MM.1S (cell line): ENCODE data around the gene RNF227.

Experiments used
- DNase-seq: peaks from one replicate; pipeline ENCODE4 v3.0.0-alpha.2; 2015
- H2AFZ ChIP-seq: fragments of 300-600 bp; sonication (generic); 2 replicates; pipeline ENCODE4 v1.6.0; 2016; ENCODE audit warnings: antibody characterized with exemption, low read length
- H3F3A ChIP-seq: fragments of 300-600 bp; sonication (generic); 2 replicates; pipeline ENCODE4 v1.6.1; 2016; ENCODE audit warnings: mild to moderate bottlenecking, antibody characterized with exemption, low read length, moderate library complexity, mixed read lengths; ENCODE audit not compliant: insufficient read depth
- H3K27ac ChIP-seq: fragments of 300-600 bp; sonication (generic); 2 replicates; pipeline ENCODE4 v1.5.1; 2016; ENCODE audit warnings: mild to moderate bottlenecking, low read length
- H3K27me3 ChIP-seq: fragments of 300-600 bp; sonication (generic); replicated peaks from 2 replicates; pipeline ENCODE4 v1.6.0; 2016; ENCODE audit warnings: low read length; ENCODE audit not compliant: insufficient read depth
- H3K36me3 ChIP-seq: fragments of 300-600 bp; sonication (generic); replicated peaks from 2 replicates; pipeline ENCODE4 v1.6.1; 2016; ENCODE audit warnings: mild to moderate bottlenecking, low read length, mixed read lengths; ENCODE audit not compliant: insufficient read depth
- H3K4me1 ChIP-seq: fragments of 300-600 bp; sonication (generic); 2 replicates; pipeline ENCODE4 v1.6.1; 2016; ENCODE audit warnings: low read length, mixed read lengths
- H3K4me2 ChIP-seq: fragments of 300-600 bp; sonication (generic); 2 replicates; pipeline ENCODE4 v1.6.0; 2016; ENCODE audit warnings: low read depth, low read length
- H3K4me3 ChIP-seq: fragments of 300-600 bp; sonication (generic); 2 replicates; pipeline ENCODE4 v1.5.1; 2016; ENCODE audit warnings: low read length, mixed read lengths
- H3K79me2 ChIP-seq: fragments of 300-600 bp; sonication (generic); 2 replicates; pipeline ENCODE4 v1.6.1; 2016; ENCODE audit warnings: mixed run types, low read length, mixed read lengths
- H3K9ac ChIP-seq: fragments of 300-600 bp; sonication (generic); 2 replicates; pipeline ENCODE4 v1.6.1; 2016; ENCODE audit warnings: low read length, mixed read lengths
- H3K9me2 ChIP-seq: fragments of 300-600 bp; sonication (generic); replicated peaks from 2 replicates; pipeline ENCODE4 v1.6.1; 2016; ENCODE audit warnings: mild to moderate bottlenecking, low read length, mixed read lengths; ENCODE audit not compliant: insufficient read depth
- H3K9me3 ChIP-seq: fragments of 300-600 bp; sonication (generic); replicated peaks from 2 replicates; pipeline ENCODE4 v1.6.1; 2016; ENCODE audit warnings: mild to moderate bottlenecking, low read length, mixed read lengths; ENCODE audit not compliant: insufficient read depth
- H4K20me1 ChIP-seq: fragments of 300-600 bp; sonication (generic); 2 replicates; pipeline ENCODE4 v1.6.1; 2016; ENCODE audit warnings: mild to moderate bottlenecking, low read length, moderate library complexity, mixed read lengths; ENCODE audit not compliant: insufficient read depth
- CTCF ChIP-seq: fragments of 300-600 bp; sonication (generic); IDR thresholded peaks from 2 replicates; pipeline ENCODE4 v1.5.1; 2016; ENCODE audit warnings: antibody characterized with exemption, low read length, mixed read lengths
- EZH2 ChIP-seq: fragments of 300-600 bp; sonication (generic); optimal IDR thresholded peaks from 2 replicates; pipeline ENCODE3; 2017; ENCODE audit warnings: low read depth, mild to moderate bottlenecking, antibody characterized with exemption, low read length, mixed read lengths
- EZH2phosphoT487 ChIP-seq: fragments of 300-600 bp; sonication (generic); IDR thresholded peaks from 2 replicates; pipeline ENCODE4 v1.6.1; 2018; ENCODE audit warnings: antibody characterized with exemption, low read length

The RNF227 gene

GRCh38 chr17:7910711-7911110 lies 5.4 kb downstream of the RNF227 start:
- Histone ChIP-seq H3K9me3 (no peaks in the 10 kb centered on the region), H3K4me1 (no peaks in the 10 kb centered on the region), H2AFZ (no peak overlapping the region), H3K4me2 (no peak overlapping the region), H4K20me1 (no peaks in the 10 kb centered on the region), H3K4me3 (no peak overlapping the region), H3K27me3 (peaks cover 67% of the 10 kb centered on the region), H3K9ac (no peak overlapping the region), H3K79me2 (no peaks in the 10 kb centered on the region), H3K9me2 (no peaks in the 10 kb centered on the region), H3K36me3 (no peaks in the 10 kb centered on the region), H3K27ac (no peak overlapping the region), H3F3A (no peaks in the 10 kb centered on the region)
- DNase-seq = no peak
- TF ChIP-seq EZH2phosphoT487 (no peak), EZH2 (no peak), CTCF (no peak)

GRCh38 chr17:7910281-7910680 lies 5.8 kb downstream of the RNF227 start:
- Histone ChIP-seq H3K79me2 (no peaks in the 10 kb centered on the region), H3K9me2 (no peaks in the 10 kb centered on the region), H3K4me1 (no peaks in the 10 kb centered on the region), H4K20me1 (no peaks in the 10 kb centered on the region), H3K9ac (no peak overlapping the region), H3K27me3 (peaks cover 70% of the 10 kb centered on the region), H3K4me2 (no peak overlapping the region), H2AFZ (no peak overlapping the region), H3K27ac (no peak overlapping the region), H3F3A (no peaks in the 10 kb centered on the region), H3K4me3 (no peak overlapping the region), H3K9me3 (no peaks in the 10 kb centered on the region), H3K36me3 (no peaks in the 10 kb centered on the region)
- DNase-seq = no peak
- no peak for TF ChIP-seq EZH2
- TF ChIP-seq CTCF = no peak
- no peak for TF ChIP-seq EZH2phosphoT487

GRCh38 chr17:7909089-7909488 lies 7.0 kb downstream of the RNF227 start:
- Histone ChIP-seq H3K9me3 (no peaks in the 10 kb centered on the region), H3K4me1 (no peaks in the 10 kb centered on the region), H3K4me3 (no peak overlapping the region), H3K27ac (no peak overlapping the region), H3F3A (no peaks in the 10 kb centered on the region), H3K9me2 (no peaks in the 10 kb centered on the region), H2AFZ (no peak overlapping the region), H3K4me2 (no peak overlapping the region), H3K36me3 (no peaks in the 10 kb centered on the region), H3K27me3 (peaks cover 78% of the 10 kb centered on the region), H3K79me2 (no peaks in the 10 kb centered on the region), H3K9ac (no peak overlapping the region), H4K20me1 (no peaks in the 10 kb centered on the region)
- TF ChIP-seq EZH2phosphoT487 (no peak), CTCF (no peak), EZH2 (no peak)
- no peak for DNase-seq
